ENCODE data around the gene LGALS3BP.
"Not testable (repeated sequence)": the region's sequence is repeated elsewhere in the genome, so short reads cannot be mapped to it uniquely, and the experiment has no call there.

Gene LGALS3BP

GRCh38 chr17:78979780-78980623 is at the start of gene LGALS3BP:
Gene LGALS3BP, minus strand, starts transcription at chr17:78979923. Its CDS starts 2,732 bp downstream, at chr17:78977191.
- peak; percentile 92 for DNase-seq

- no peak for DNase-seq
Measured at GRCh38 chr17:79028496-79029326, 49.0 kb upstream of the LGALS3BP start.

- DNase-seq: no peak
Measured at GRCh38 chr17:79027925-79028491, 48.3 kb upstream of the LGALS3BP start.

- DNase-seq: no peak
Measured at GRCh38 chr17:79027274-79027924, 47.7 kb upstream of the LGALS3BP start.

GRCh38 chr17:79026376-79027273 is 46.9 kb upstream of the LGALS3BP start:
- DNase-seq: peak; percentile 76

GRCh38 chr17:79024901-79025737 is 45.4 kb upstream of the LGALS3BP start:
- peak; percentile 39 for DNase-seq

- DNase-seq: no peak
Measured at GRCh38 chr17:79023886-79024771, 44.4 kb upstream of the LGALS3BP start, which contains the start of gene C1QTNF1. Gene C1QTNF1, plus strand, starts transcription at chr17:79024169. Its CDS starts 19,800 bp downstream, at chr17:79043969.

- DNase-seq: no peak
Measured at GRCh38 chr17:79023180-79023705, 43.5 kb upstream of the LGALS3BP start.

- DNase-seq: peak; percentile 27
Measured at GRCh38 chr17:79022507-79022991, 42.8 kb upstream of the LGALS3BP start.

GRCh38 chr17:79021929-79022328 is 42.2 kb upstream of the LGALS3BP start:
- not testable (repeated sequence) for DNase-seq

- no peak for DNase-seq
Measured at GRCh38 chr17:79020631-79021301, 41.0 kb upstream of the LGALS3BP start.

- DNase-seq: peak; percentile 78
Measured at GRCh38 chr17:79019632-79020584, 40.2 kb upstream of the LGALS3BP start.

- DNase-seq: no peak
Measured at GRCh38 chr17:79019261-79019631, 39.5 kb upstream of the LGALS3BP start.

- DNase-seq: no peak
Measured at GRCh38 chr17:79018370-79018695, 38.6 kb upstream of the LGALS3BP start.

GRCh38 chr17:79017546-79018369 is 38.0 kb upstream of the LGALS3BP start:
- no peak for DNase-seq

GRCh38 chr17:79014158-79014758 is 34.5 kb upstream of the LGALS3BP start:
- no peak for DNase-seq
